GM19455 (cell line): ENCODE measurements around the gene SNX20.

Experiments used
- ATAC-seq: cut with Tn5 transposase; IDR thresholded peaks from one replicate; pipeline ENCODE4 v1.9.1; 2021; ENCODE audit not compliant: unreplicated experiment

The SNX20 gene

GRCh38 chr16:50683689-50684374, 2.7 kb upstream of the SNX20 start:
- peak; percentile 60 for ATAC-seq

- ATAC-seq = no peak
Observed at GRCh38 chr16:50680556-50680893, 587 bp downstream of the SNX20 start.

- no peak for ATAC-seq
Observed at GRCh38 chr16:50679676-50680555, 1.2 kb downstream of the SNX20 start.

- no peak for ATAC-seq
Observed at GRCh38 chr16:50679266-50679665, 1.8 kb downstream of the SNX20 start.

- ATAC-seq = no peak
Observed at GRCh38 chr16:50678531-50678930, 2.6 kb downstream of the SNX20 start.

GRCh38 chr16:50677351-50677750, 3.8 kb downstream of the SNX20 start:
- ATAC-seq = no peak

- no peak for ATAC-seq
Observed at GRCh38 chr16:50676684-50677225, 4.4 kb downstream of the SNX20 start.

- ATAC-seq = no peak
Observed at GRCh38 chr16:50675686-50676610, 5.2 kb downstream of the SNX20 start.

- ATAC-seq = no peak
Observed at GRCh38 chr16:50674831-50675230, 6.3 kb downstream of the SNX20 start.

- ATAC-seq = no peak
Observed at GRCh38 chr16:50673496-50674275, 7.4 kb downstream of the SNX20 start.

GRCh38 chr16:50671644-50672260, 9.4 kb downstream of the SNX20 start:
- no peak for ATAC-seq

GRCh38 chr16:50670476-50670875, 10.6 kb downstream of the SNX20 start:
- no peak for ATAC-seq

GRCh38 chr16:50669741-50670140, 11.4 kb downstream of the SNX20 start:
- no peak for ATAC-seq

- no peak for ATAC-seq
Observed at GRCh38 chr16:50668368-50669008, 12.6 kb downstream of the SNX20 start.

- no peak for ATAC-seq
Observed at GRCh38 chr16:50667497-50668367, 13.4 kb downstream of the SNX20 start.

- ATAC-seq = peak; percentile 82
Observed at GRCh38 chr16:50666658-50667496, 14.2 kb downstream of the SNX20 start.

GRCh38 chr16:50665128-50665878, 15.8 kb downstream of the SNX20 start:
- no peak for ATAC-seq
